ENCODE data around the gene RFNG.

DNA sequence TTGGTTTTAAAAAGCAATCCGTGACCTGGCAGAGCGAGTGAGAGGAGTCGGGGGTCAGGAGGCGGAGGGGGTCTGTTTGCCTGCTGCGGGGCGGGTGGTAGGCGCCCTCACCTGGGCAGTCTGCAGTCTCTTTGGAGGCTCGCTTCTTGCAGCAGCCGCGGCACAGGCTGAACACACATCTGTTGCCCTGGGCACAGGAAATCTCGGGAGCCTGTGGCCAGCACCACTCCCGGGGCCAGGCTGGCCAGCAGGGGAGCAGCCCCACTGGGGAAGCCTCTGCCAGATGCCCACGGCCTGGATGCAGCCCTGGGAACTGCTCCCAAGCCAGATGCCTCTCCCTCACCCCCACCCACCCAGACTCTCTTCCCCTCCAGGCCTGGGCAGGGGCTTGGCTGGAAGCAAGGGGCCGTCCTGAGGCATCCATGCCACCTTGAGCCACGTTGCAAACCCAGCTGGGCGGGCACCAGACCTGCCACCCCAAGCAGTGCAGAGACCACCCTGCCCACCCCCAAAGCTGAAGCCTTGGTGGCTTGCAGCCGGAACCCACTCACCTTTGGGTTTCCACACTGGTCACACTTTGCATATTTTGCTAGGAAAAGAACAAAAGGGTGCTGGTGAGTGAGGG is 6.7 kb upstream of the RFNG start:
- no peak for TF ChIP-seq POLR2A (IDR thresholded peaks at IDR 0.05)
- TF ChIP-seq, protein P1, sequence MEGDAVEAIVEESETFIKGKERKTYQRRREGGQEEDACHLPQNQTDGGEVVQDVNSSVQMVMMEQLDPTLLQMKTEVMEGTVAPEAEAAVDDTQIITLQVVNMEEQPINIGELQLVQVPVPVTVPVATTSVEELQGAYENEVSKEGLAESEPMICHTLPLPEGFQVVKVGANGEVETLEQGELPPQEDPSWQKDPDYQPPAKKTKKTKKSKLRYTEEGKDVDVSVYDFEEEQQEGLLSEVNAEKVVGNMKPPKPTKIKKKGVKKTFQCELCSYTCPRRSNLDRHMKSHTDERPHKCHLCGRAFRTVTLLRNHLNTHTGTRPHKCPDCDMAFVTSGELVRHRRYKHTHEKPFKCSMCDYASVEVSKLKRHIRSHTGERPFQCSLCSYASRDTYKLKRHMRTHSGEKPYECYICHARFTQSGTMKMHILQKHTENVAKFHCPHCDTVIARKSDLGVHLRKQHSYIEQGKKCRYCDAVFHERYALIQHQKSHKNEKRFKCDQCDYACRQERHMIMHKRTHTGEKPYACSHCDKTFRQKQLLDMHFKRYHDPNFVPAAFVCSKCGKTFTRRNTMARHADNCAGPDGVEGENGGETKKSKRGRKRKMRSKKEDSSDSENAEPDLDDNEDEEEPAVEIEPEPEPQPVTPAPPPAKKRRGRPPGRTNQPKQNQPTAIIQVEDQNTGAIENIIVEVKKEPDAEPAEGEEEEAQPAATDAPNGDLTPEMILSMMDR (IDR thresholded peaks at IDR 0.05) = no peak
- no peak for TF ChIP-seq POLR2AphosphoS5 (IDR thresholded peaks at IDR 0.05)

Data from suprapubic skin (tissue), 4 donors.